HS-27A (cell line): ENCODE results near the gene GIT1.

Experiments used
- DNase-seq: peaks from one replicate; pipeline ENCODE4 v3.0.0-alpha.2; 2012; ENCODE audit warnings: low read depth, missing footprints

Gene GIT1

DNA sequence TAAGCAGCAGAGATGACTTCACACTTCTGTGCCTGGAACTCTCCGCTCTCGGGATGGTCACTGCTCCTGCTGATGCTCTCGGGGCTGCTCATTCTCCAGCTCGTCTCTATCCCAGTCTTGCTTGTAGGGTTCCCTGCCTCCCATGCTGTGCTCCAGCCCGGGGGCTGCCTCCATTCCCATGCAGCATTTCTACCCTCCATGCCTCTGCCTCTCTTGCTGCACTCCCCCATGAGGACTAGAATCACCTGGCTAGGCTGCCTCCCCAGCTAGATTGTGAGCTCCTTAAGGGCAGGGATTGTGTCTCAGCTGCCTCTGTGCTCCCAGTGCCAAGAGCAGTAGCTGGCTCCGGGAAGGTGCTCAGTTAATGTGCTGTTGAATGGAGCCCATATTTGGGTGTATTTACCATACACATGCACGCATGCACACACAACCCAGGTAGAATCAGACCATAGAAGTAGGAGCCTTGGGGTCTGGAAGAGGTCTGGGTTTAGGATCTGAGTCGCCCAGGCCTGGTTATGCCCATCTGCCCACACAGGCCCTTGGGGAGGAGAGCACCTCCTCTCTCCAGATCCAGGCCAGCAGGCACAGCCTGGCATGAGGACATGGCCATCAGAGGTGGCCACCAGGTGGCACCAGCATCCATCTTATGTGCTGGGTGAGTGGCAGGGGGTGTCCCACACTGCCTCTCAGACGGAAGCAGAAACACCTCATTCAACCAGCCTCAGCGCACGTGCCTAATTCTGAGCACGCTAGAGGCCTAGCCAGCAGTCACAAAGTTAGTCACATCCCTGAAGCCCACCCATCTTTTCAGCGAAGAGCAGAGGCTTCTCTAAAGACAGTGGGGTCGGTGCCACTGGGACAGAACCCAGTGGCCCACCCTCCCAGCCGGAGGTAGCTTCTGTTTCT is 9.3 kb downstream of the GIT1 start:
- DNase-seq: no peak

DNA sequence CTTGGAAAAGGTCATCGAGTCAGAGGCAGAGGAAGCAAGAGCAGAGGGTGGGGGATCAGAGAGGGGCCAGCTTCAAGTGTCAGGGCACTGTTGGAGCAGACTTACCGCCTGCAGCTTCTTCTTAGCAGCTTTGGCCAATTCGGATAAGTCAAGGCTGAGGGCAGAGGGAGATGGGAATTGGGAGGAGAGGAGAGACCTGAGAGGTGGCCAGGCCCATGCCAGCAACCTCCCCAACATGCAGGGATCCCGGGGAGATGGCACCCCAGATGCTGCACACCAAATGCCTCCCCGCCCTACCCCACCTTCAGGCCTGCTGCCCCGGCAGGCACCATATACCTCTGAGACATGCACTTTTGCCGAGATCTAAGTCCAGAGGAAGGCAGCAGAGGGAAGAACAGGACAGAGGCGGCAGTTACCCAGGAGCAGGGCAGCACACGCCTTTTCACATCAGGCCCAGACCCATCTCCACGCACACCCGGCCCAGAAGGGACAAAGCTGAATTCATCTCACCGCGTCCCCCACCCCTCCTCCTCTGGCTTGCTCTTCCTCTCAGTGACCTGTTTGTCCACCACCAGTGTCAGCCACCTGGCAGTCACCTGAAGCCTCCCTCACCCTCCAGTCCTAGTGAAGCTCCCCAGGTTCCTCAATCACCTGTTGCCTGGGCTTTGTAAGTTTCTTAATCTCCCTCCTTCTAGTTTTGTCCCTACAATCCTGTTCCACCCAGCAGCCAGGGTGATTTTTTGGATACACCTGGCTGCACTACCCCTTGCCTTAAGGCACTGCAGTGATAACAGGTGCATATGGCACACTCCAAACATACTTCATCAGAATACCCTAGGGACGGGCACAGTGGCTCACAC is 10.6 kb downstream of the GIT1 start:
- no peak for DNase-seq

DNA sequence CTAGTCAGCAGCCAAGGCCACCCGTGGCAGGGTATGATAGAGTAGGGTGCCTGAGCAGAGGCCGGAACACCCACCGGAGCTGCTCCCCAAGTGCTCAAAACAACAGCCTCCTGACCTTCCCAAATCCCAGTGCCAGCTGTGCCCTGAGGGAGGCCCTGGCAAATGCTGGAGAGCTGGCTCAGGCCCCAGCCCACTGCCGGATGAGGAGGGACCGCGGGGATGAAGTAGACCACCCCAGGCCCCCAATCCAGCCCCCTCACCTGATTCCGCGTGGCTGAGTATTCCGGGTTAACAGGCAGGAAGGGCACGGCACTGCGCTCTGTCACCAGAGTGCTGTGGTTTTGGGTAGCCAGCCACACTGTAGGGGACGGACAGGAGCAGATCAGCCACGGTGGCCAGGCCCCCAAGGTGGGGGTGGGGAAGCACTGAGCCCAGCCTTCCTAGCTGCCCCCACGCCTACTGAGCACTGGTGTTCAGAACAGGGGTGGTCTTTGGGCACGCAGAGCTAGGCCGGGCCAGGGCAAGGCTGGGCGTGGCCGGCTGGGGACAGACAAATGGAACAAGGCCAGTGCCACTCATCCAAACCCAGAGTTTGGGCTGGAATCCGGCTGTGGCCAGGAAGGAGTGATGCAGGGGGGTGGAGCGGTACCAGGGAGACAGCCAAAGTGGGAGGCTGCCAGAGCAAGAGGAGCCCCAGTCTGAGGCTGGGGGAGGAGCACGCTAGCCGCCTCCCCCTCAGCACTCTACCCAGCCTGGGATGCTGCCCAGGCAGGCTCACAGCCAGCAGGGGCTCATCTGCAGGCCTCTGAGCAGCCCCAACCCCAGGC is 11.8 kb downstream of the GIT1 start:
- DNase-seq: no peak

DNA sequence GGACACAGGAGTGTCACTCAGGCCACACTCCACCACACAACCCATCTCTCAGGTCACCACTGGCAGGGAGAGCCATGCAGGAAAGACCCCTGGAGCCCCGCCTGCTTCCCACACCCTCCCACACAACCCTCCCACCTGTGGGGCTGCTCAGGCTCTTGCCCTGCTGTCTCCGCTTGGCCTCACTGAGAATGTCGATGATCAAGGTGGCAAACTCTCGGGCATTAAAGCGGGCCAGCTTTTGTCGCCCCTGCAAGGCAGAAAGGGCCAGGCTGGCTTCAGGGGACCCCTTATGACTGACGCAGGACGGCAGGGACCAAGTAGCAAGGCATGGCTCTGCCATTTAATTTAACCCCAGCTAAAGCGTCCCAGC is 12.5 kb downstream of the GIT1 start:
- DNase-seq: no peak

DNA sequence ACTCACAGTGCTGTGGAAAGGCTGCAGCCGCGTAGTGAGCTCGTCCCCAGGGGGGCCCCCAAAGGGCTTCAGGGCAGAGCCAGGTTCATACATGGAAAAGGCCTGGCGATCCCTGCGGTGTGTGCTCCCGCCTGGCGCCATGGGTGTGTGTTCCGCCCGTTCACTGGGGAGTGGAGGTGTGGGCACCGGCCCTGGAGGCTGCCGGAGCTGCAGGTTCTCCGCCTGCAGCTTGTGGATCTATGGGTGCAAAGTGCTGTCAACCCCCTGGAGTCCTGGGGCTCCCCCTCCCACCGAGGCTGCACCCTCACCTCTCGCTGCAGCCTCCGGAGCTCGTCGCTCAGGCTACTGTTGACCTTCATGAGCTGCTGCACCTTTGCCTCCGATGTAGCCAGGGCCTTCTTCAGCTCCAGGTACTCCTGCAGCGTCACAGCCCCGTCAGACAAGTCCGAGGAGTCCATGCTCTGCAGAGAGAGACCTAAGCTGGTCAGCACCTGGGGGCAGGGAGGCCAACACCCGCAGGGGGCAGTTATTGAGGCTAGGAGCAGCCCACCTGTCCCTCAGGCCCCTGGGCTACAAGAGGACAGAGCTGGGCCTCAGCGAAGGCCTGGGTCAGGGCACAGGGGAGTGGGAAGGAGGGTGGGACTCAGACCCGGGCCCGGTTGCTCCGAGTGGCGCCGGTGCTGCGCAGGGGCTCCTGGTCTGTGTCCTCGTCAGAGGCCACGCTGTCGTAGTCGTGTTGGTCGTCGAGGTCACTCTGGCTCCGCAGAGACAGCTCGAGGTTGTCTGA is 13.0 kb downstream of the GIT1 start:
- no peak for DNase-seq

DNA sequence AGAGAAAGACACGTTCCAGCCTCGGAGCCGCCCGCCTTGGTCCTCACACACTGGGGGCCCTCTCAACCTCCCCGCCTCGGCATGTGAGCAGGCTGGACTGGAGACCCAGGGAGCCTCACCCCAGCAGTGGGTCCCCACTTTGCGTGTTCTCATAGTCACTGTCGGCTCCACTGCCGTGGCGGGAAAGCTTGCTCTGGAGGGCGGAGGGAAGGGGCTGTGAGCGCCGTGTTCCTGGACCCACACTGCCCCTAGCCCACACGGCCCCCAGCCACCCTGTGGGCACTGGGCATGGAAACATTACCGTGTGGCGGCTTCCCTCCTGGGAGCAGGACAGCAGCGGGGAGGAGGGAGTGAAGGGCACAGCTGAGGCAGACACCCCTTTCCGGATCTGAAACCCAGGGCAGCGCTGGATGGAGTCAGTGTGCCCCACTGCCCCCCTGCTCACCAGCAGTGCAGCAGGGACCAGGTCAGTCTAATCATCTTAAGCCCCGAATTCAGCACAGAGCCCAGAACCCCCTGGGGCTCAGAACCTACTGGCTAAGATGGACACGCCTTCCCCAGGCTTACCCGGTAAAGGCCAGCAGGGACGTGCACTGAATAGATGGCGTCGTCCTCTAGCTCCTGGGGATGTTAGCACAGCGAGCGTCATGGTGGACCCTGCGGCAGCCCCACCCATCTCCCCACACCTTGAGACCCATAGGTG is 13.8 kb downstream of the GIT1 start:
- no peak for DNase-seq

DNA sequence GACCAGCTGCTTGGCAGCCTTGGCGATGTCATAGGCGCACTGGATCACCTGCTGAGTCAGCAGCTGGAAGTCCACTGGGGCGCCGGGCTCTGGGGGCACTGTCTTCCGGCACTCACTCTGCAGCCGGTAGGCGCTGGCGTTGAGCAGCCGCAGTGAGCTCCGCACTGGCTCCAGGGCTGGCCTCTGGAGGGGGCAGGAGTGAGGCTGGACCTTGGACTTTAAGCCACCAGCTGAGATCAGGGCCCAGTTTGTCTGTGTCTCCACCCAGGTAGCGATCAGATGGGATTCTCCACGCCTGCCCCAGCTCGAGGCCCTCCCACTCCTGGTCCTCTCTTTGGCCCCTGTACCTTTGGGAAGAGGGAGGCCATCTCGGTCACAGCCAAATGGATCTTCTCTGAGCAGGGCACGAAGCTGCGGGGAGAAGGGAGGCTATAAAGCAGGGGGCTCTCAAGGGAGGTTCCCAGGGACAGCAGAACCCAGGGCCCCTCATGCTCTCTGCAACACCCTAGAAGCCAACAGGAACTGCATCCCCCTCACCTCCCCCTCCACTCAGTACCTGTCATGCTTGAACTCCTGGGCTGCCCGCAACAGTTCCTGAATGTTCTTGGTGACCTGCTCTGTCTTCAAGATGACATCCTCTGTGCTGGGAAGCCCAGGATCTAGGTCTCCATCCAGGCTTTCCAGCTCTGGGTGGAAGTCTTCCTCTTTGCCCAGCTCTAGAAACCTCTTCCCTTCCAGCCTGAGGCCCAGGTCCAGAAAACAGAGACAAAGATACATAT is 14.5 kb downstream of the GIT1 start:
- DNase-seq: no peak

DNA sequence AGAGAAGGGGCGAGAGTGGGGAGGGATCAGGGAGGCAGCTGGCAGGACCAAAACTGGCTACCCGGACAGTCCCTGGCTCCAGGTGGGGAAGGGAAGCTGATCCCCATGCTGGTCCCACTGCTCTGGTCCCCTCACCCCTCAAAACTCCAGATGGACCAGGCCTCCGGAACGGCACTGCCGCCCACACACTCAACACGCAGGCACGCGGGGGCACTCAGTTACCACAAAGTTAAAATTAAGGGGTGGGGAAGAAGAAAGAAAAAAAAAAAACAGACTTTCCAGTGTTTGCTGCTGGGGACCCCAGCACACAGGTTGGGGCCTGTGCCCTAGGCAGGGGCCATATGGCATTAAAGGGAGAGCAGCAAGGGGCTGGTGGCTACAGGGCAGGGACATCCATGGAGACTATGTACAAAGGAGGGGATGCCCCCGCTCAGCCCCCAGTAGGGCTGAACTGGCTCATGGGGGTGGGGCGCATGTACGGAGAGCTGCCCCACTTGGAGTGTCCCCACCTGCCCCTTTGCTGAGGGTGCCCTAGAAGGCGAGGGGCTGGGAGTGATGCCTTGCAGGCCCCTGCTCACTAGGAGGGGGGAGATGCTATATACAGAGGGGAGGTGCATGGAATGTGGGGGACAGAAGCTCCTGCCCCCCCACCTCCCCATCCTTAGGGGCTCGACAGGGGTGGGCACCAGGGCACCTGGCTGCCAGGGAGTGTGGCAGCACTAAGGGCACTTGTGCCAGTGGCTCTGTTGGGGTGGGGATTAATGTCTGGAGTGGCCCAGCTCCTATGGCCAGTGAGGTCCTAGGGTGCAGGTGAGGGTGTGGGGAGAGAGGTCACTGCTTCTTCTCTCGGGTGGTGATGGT is 15.3 kb downstream of the GIT1 start:
- no peak for DNase-seq

DNA sequence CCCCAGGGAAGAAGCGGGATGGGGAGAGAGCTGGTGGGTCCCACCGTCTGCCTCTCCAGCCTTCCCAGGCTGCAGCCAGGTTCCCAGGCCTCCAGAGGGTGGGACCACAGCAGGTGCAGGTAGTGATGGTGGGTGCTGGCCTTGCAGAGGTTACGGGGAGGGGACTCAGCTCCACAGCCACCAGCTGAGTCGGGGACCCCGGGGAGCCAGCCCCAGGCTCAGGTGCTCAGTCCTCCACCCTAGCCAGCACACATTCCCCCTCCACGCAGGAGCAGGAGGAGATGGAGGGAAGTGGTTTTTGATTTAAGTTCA is 15.9 kb downstream of the GIT1 start:
- DNase-seq: no peak

DNA sequence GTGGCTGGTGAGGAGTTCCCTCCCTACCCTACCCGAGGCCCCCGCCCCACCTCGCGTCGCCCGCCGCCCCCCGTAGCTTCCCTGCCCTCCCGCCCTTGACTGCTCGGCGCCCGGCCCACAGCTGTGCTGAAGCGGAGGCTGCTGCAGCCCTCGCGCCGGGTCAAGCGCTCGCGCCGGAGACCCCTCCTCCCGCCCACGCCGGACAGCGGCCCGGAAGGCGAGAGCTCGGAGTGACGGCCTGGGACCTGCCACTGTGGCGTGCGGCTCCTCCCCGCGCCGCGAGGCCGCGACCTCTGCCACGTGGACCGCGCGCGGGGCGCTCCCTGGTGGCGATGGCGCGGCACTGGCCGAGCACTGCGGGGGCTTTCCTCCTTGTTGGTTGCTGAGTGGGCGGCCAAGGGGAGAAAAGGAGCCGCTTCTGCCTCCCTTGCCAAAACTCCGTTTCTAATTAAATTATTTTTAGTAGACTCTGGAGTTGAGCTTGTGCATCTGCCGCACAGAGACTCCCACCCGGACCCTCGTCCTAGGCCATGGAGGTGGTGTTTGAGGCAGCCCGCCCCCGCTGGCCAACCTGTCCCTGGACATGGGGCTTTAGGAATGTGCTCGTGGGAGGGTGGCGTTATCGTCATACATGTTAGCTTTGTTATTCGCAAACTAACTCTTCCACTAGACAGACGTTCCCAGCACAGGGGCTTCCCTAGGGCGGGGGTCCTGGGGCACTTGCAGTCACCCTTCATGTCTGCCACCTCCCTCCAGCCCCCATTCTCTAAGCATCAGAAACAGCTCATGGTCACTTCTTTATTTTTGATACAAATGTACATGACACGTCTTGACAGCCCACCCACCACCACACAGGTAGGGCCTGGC is 16.5 kb downstream of the GIT1 start:
- no peak for DNase-seq

DNA sequence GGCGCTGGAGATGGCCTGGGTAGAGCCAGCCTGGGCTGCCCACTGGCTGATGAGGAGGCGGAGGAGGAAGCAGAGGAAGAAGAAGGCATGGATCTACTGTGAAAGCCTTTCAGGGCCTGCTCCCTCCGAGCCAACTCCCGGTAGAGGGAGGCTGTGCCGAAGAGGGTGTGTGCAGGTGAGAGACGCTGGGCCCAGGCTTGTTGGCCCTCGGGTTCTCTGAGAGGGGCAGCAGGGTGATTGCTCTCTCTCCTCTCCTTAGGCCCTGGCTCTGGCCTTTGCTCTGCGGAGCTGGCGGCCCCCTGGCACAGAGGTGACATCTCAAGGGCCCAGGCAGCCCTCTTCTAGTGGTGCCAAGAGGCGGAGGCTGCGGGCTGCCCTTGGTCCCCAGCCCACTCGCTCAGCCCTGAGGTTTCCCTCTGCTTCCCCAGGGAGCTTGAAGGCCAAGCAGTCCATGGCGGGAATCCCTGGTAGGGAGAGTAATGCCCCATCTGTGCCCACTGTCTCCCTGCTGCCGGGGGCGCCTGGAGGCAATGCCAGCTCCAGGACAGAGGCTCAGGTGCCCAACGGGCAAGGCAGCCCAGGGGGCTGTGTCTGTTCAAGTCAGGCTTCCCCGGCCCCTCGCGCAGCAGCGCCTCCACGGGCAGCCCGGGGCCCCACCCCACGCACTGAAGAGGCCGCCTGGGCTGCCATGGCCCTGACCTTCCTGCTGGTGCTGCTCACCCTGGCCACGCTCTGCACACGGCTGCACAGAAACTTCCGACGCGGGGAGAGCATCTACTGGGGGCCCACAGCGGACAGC is 17.4 kb downstream of the GIT1 start:
- no peak for DNase-seq

DNA sequence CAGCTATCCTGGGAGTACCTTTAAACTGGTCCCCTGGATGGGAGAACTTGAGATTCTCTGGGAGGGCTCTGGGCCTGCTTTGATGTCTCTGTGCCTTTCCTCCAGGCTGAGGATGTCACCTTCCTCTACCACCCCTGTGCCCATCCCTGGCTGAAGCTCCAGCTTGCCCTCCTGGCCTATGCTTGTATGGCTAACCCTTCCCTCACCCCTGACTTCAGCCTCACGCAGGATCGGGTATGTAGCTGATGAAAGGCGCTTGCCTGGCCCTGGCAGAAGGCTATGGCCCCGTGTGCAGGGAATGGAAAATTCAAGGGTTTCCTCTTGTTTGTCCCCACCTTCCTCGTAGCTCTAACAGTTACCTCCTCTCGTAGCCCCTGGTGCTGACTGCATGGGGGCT is 18.0 kb downstream of the GIT1 start:
- DNase-seq: no peak

DNA sequence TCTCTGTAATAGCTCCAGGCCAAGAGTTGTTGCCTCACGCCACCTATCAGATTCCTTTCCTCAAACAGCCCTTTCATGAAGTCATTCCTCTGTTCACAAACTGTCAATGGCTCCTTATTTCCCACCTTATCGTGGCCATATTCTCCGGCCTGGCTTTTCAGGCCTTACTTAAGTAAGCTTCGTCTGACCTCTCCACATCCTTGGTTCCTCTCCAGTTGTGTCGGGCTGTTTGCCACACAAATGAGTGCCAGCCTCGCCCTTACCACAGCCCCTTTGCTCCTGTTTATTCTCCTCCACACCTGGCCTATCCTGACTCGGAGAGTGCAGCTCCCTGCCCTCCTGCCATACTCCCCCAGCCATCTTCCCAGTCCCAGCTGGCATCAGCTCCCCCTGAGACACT is 18.9 kb downstream of the GIT1 start:
- DNase-seq: no peak

DNA sequence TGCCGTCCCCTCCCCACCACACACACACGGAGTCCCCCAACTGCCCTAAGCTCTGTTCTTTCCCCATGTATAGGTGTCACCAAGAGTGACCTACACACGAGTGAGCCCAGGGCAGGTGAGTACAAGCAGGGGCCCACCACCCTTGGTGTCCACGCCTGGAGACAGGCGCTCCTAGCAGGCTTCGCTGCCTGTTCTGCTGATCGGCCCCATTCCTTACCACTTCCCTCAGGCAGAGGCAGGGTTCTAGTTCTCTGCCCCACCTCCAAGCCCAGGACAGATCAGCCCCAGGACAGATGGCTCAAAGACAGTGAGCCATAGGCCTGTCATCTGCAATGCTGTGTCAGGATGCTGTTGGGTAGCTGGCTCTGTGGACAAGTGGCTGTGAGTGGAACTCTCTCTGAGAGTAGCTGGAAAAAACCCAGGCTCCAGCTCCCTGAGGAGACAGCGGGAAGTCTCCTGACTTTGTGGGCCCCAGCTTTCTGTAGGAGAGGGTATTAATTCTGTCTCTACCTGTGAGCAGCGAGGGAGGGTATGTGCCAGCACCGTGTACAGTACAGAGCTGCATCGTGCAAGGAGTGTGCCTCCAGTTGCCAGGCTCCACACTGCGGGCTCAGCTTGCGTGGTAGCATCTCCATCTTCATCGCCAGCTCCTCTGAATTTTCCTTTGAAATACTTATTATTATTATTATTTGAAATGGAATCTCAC is 20.1 kb downstream of the GIT1 start:
- no peak for DNase-seq

DNA sequence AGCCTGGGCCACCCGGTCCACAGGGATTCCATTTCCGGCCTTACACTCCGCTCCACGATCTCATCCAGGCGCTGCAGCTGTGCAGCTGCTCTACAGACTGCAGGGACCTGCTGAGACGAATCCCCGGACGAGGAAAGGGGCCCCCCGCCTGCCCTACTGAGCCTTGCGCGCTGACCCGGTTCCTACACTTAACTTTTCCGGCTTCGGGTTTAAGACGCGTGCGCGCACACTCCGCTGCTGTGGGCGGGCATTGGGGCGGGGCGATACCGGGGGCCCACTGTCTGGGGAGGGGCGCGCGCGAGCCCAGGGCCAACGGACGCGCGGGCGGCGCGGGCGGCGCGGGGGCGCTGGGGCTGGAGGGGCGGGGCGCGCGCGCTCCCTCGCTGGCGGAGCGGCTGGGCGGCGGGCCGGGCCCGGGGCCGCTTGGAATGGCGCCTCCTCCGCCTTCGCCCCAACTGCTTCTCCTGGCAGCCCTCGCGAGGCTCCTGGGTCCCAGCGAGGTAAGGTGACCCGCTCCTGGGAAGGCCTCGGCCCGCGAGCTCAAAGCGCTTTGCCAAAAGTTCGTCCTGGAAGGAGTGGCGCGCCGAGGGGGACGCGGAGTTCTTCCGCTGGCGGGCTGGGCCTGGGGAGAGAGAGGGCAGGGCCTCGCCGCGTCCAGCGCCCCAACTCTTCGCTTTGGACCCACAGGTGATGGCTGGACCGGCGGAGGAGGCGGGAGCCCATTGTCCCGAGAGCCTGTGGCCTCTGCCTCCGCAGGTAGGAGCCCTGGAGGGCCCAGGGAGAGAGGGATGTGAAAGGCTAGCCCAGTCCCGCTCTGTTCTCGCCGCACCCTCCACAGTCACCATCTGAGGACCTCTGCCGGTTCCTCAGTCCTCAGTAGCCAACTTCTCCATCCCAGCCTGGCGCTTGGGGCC is 20.9 kb downstream of the GIT1 start, which contains the start of gene TP53I13:
Gene TP53I13, plus strand, starts transcription at position 371 of the 914 bp plus-strand sequence. Its CDS starts 58 bp downstream, at position 429.
- DNase-seq: no peak
